Smooth muscle cell of the brain vasculature (primary cell): Measurements from ENCODE around the gene SOBP.
"Not testable (repeated sequence)": the region's sequence is repeated elsewhere in the genome, so short reads cannot be mapped to it uniquely, and the experiment has no call there.

ENCODE experiments used
- DNase-seq: peaks from one replicate; pipeline ENCODE4 v3.0.0-alpha.2; 2012; ENCODE audit warnings: low read depth, low spot score

The SOBP gene

GRCh38 chr6:107550906-107551305, 61.0 kb downstream of the SOBP start:
- no peak for DNase-seq

DNA sequence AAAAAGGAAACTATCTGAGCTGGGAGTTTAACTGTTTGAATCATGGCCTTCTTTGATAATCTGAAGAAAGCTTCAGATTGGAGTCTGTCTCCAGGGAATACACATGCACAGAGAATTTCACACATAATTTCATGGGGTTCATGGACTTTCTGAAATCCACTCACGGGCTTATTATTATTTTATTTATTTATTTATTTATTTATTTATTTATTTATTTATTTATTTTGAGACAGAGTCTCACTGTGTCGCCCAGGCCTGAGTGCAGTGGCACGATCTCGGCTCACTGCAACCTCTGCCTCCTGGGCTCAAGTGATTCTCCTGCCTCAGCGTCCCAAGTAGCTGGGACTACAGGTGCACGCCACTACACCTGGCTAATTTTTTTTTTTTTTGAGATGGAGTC, 63.2 kb downstream of the SOBP start:
- not testable (repeated sequence) for DNase-seq

DNA sequence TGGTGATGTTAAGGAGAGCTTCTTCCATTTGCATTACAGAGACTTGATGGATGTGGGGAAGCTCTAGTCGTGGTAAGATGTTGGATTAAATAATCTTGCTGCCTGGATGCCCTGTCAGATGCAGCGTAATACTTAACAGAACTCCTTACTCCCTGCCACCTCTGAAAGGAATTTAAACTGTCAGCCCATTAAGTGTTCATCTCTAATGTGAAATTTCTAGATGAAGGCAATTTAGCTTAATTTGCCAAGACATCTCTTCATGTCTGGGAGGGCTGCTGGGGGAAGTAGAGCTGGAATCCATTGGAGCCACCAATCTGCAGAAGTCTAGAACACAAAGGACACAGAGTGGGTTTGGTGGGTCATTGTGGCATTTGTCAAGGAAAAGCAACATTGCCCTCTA, 64.4 kb downstream of the SOBP start:
- DNase-seq = no peak

- DNase-seq = no peak
Observed at GRCh38 chr6:107554918-107555317, 65.0 kb downstream of the SOBP start.

DNA sequence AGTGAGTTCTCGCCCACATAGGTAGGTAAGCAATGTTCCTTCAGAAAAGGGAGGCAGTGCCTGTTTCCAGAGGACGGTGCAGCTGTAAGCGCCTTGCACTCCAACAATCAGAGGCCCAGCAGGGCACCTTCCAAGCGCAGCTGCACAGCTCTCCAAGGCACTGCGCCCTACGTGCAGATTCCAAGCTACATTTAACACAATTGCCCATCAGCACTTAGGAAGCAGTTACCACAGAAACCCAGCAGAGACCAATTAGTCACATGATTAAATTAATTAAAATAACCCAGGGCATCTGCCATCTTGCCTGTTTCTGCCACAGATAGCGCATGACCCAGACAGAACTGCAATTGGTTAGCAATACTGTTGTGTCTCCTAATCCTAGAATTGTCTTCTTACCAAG, 65.5 kb downstream of the SOBP start:
- DNase-seq = no peak

DNA sequence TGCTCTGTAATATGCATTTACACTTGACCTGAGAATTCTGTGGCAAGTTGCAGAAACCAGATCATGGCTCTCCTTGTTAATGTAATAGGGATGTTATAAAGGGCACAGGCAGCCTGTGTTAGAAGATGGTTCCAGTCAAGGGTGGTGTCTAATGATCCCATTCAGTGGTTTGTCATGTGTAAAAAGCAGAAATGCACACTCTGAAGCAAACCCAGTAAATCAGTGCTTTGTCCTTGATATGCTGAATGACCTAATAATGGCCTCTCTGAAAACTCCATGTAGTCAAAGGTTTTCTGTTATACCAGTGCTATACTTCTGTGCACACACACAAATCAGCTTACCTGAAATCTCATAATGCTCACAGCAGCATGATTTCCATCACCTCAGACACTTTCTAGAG, 66.2 kb downstream of the SOBP start:
- no peak for DNase-seq

DNA sequence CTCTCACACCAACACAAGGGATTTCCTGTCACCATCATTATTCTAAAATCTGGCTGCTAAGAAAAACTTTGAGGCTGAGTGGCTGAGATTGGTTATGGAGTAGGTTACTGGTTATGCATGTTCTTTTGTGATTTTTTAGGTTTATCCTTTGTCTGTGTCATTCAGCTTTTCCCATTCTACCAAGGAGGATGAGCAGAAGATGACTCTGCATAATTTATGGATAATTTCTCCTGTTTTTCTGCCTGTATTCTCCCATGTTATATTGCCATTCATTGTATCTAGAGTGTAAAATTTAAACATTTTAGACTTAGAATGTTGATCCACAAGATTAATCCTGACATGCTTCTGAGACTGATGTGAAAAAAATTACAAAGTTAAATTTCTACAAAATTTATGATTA, 67.8 kb downstream of the SOBP start:
- DNase-seq = no peak

DNA sequence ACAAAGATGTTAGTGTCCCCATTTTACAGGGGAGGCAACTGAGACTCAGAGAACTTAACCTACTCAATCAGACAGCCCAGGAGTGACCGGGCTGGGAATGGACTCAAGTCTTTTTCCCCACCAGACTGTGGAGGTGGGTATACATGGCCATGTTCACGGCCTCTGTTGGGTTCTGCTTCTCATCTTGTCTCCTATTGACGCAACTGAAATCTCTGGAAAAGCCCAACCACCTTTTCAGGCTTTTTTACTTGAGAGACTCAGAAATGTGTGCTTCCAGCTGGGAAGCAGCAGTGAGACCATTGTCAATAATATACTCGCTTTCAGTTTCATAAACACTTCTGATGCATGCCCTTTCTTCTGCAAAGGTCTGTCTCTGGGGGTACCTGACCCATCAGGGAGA, 70.7 kb downstream of the SOBP start:
- DNase-seq = peak; percentile 75

- peak; percentile 10 for DNase-seq
Observed at GRCh38 chr6:107561306-107561705, 71.4 kb downstream of the SOBP start.

GRCh38 chr6:107563694-107564588, 74.0 kb downstream of the SOBP start:
- no peak for DNase-seq

- DNase-seq = no peak
Observed at GRCh38 chr6:107564589-107564951, 74.7 kb downstream of the SOBP start.

DNA sequence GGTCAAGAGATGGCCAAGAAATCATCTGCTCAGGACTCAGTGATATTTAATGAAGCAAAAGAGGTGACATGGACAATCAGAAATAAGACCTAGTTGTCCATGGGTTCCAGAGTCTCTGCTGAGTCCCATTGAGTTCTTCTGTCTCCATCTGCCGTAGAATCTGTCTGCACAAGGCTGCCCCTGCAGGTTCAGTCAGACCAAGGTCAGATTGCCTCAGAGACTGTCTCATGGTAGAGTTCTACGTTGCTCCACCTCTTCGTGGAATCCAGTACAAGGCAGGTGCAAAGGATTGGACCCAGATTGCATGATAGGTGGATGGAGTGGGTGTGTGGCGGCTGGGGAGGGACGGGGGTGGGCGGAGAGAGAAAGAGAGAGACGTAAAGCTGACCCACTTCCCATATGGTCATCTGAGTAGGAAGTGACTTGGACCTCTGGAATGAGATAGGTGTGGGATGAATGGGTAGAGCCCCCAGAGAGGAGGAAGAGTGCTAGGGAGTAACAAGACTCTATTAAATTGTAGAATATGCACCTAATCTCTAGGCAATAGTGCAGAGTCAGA, 75.3 kb downstream of the SOBP start:
- DNase-seq = no peak

DNA sequence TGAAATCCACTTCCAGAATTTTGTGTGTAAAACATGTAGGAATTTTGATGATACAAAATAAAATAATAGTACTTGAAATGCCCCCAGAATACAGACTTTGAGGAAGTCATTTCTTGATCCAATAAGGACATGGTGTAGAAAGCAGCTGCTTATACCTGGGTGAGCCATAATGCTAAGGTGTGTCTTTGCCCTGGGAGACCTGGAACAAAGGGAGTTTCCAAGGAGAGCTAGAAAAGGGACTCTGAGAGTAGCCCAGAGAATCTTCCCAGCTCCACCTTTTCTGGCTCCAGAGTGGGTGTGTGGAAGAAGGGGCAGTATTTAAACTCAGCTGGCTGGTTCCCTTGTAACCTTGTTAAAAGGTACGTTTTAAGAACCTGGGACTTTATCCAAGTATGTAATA, 77.7 kb downstream of the SOBP start:
- no peak for DNase-seq

- DNase-seq = no peak
Observed at GRCh38 chr6:107569473-107569872, 79.6 kb downstream of the SOBP start.

DNA sequence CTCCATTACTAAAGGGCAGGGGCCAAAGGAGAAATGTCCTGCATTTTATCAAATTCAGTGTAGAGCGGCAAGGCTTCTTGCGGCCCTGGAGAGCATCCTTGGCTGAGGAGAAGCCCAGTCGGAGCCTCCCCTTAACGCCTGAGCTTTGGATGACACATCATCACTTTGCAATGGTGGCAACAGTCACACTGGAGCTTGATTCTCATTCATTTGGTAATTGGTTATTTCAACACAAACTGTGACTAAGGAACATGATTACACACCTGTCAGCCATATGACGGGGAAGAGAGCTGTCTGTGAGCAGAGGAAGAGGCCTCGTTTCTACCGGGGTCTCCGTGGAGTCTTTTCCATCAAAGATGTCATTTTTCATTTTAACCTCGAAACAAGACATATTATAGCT, 81.4 kb downstream of the SOBP start:
- no peak for DNase-seq

GRCh38 chr6:107572886-107573285, 83.0 kb downstream of the SOBP start:
- DNase-seq = no peak

GRCh38 chr6:107574856-107575255, 84.9 kb downstream of the SOBP start:
- no peak for DNase-seq

DNA sequence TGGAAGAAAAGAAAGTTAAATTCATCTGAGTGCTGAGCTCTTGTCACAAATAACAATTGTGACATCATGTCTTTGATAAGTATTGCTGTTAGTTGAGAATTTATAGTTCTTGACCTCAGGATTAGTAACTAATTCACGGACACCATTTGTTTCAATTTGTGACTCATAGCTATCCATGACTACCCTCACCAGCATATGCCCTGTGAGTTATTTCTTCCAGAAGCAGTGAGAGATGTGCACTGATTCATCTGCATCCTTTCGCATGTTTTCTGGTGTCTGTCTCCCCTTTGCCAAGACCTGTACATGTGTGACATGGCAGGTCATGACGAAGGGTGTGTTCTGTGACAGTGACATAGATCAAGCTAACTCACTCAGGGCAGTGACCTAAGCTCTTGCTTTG, 86.9 kb downstream of the SOBP start:
- no peak for DNase-seq

GRCh38 chr6:107578642-107579341, 88.9 kb downstream of the SOBP start:
- DNase-seq = no peak

- DNase-seq = no peak
Observed at GRCh38 chr6:107579456-107580056, 89.6 kb downstream of the SOBP start.

DNA sequence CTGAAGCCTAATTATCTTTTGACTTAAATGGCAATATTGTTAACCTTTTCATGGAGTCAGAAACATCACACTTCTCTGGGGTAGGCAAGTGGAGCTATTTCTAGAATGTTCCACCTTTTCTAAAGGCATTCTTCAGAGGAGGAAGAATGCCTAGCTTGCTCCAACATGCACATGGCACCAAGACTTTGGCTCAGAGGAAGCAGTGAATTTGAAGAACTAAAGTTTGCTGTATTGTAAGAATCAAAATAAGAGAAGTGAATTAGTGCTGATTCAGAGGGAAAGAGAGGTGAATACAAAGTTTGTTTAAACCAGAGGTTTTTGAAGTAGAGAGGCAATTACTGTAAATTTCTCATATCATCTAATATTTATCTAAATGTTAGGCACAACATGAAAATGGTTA, 92.2 kb downstream of the SOBP start:
- no peak for DNase-seq

DNA sequence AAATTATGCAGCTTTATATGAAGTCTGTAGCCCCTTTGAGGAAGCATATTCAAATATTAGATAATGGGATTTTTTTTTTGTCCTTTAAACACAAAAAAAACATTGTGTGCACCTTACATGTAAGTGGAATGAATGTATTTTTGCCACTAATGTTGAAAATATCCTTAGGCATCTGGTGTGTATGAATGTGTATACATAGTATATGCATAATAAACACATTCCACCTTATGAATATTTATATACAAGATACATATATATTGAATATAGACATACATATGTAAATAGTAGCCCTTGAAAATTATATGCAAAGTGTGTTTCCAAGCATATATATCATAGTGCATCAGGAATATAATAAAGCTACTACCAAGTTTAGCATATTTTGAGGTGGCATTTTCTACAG, 94.8 kb downstream of the SOBP start:
- no peak for DNase-seq
